HCT116 (cell line): ENCODE data around the gene CPA5. TPM values are rescaled to one million over a fixed set of nuclear protein-coding genes. Genes with fewer than 3 reads are reported as not detected.

Experiments used
- ATAC-seq: fragments of 200-7000 bp; cut with Tn5 transposase; 2 replicates; pipeline ENCODE4 v1.9.1; 2020; ENCODE audit warnings: mild to moderate bottlenecking, moderate library complexity
- BruUV-seq: library from RNA; stranded (reverse); fragments of 400-500 nt; replicated peaks from 2 replicates; lab custom pipeline; 2021; lab: Mats Ljungman, UMichigan
- CTCF ChIA-PET: fragments of 300-600 bp; sonication (Branson Sonifier 250); formaldehyde crosslinking; loops from one replicate; lab custom pipeline; 2021; ENCODE audit warnings: antibody characterized with exemption; lab: Charles Lee
- POLR2A ChIA-PET: fragments of 300-600, 350-600 bp; sonication (Branson Sonifier 250); formaldehyde crosslinking; loops from one replicate; lab custom pipeline; 2021; ENCODE audit warnings: antibody characterized with exemption; lab: Charles Lee
- RAD21 ChIA-PET, 2 experiments: fragments of 300-600 bp; sonication (Branson Sonifier 250); formaldehyde crosslinking; loops; one replicate each; lab custom pipeline; 2023; ENCODE audit warnings: low total read pairs in 2 of 2; ENCODE audit not compliant: uncharacterized antibody in 2 of 2, unreplicated experiment in 2 of 2, low non-redundant PET in 1 of 2; lab: Charles Lee
- DNase-seq: peaks from one replicate; pipeline ENCODE4 v3.0.0-alpha.2; 2010; ENCODE audit warnings: low read depth, low spot score
- H2AFZ ChIP-seq: fragments of 200-600 bp; shearing (Covaris generic), sonication (generic); 2 replicates; pipeline ENCODE4 v1.6.1; 2017; ENCODE audit warnings: low read depth, mixed run types, mixed read lengths, antibody characterized with exemption, low read length; ENCODE audit not compliant: poor library complexity, severe bottlenecking
- H3K27ac ChIP-seq: 2 replicates; pipeline ENCODE4 v1.5.1; 2012; ENCODE audit warnings: low read depth, low read length
- H3K27me3 ChIP-seq: fragments of 200-600 bp; sonication (generic); 2 replicates; pipeline ENCODE4 v1.6.1; 2016; ENCODE audit warnings: mixed run types, low read length, mixed read lengths; ENCODE audit not compliant: insufficient read depth
- H3K36me3 ChIP-seq, 2 experiments: fragments of 200-500 bp in 1 of 2; fragments of 200-600 bp in 1 of 2; sonication (Bioruptor generic) in 1 of 2; sonication (generic) in 1 of 2; 2 replicates each; pipeline versions ENCODE4 v1.5.1 to v1.6.1; 2014 to 2016; ENCODE audit warnings: low read length in 2 of 2, inconsistent platforms in 1 of 2, mixed read lengths in 1 of 2, mixed run types in 1 of 2; ENCODE audit not compliant: insufficient read depth in 2 of 2, control insufficient read depth in 1 of 2
- H3K4me1 ChIP-seq, 2 experiments: fragments of 200-600 bp in 1 of 2; sonication (generic) in 1 of 2; 2 replicates each; pipeline versions ENCODE4 v1.5.1 to v1.6.1; 2012 to 2017; ENCODE audit warnings: low read length in 2 of 2, inconsistent platforms in 1 of 2, mild to moderate bottlenecking in 1 of 2, mixed read lengths in 1 of 2, mixed run types in 1 of 2, moderate library complexity in 1 of 2; ENCODE audit not compliant: insufficient read depth in 2 of 2, control insufficient read depth in 1 of 2
- H3K4me2 ChIP-seq: fragments of 200-600 bp; sonication (generic); 2 replicates; pipeline ENCODE4 v1.6.1; 2017; ENCODE audit warnings: mixed run types, low read length, mixed read lengths
- H3K4me3 ChIP-seq, 2 experiments: fragments of 200-600 bp in 1 of 2; sonication (generic) in 1 of 2; replicated peaks in 1 of 2; 2 replicates each; pipeline ENCODE4 v1.5.1; 2011 to 2016; ENCODE audit warnings: low read length in 2 of 2, control low read depth in 1 of 2, low read depth in 1 of 2, mild to moderate bottlenecking in 1 of 2, mixed read lengths in 1 of 2, mixed run types in 1 of 2
- H3K79me2 ChIP-seq: fragments of 200-600 bp; sonication (generic); 2 replicates; pipeline ENCODE4 v1.6.1; 2017; ENCODE audit warnings: mild to moderate bottlenecking, mixed run types, low read length, moderate library complexity, mixed read lengths; ENCODE audit not compliant: insufficient read depth
- H3K9ac ChIP-seq: fragments of 200-600 bp; sonication (generic); 2 replicates; pipeline ENCODE4 v1.6.1; 2016; ENCODE audit warnings: low read length, mixed read lengths
- H3K9me2 ChIP-seq: fragments of 200-600 bp; sonication (generic), shearing (Covaris generic); 2 replicates; pipeline ENCODE4 v1.6.1; 2017; ENCODE audit warnings: mixed run types, mild to moderate bottlenecking, moderate library complexity; ENCODE audit not compliant: insufficient read depth
- H3K9me3 ChIP-seq, 2 experiments: fragments of 200-500 bp in 1 of 2; fragments of 200-600 bp in 1 of 2; sonication (Bioruptor generic) in 1 of 2; sonication (generic) in 1 of 2; 2 replicates each; pipeline ENCODE4 v1.6.1; 2014 to 2017; ENCODE audit warnings: low read length in 2 of 2, mixed read lengths in 2 of 2, inconsistent platforms in 1 of 2, low read depth in 1 of 2, mild to moderate bottlenecking in 1 of 2, mixed run types in 1 of 2, moderate library complexity in 1 of 2; ENCODE audit not compliant: control insufficient read depth in 1 of 2, insufficient read depth in 1 of 2
- H4K20me1 ChIP-seq: fragments of 200-600 bp; sonication (generic), shearing (Covaris generic); 2 replicates; pipeline ENCODE4 v1.6.1; 2017; ENCODE audit warnings: mixed run types, mild to moderate bottlenecking, moderate library complexity; ENCODE audit not compliant: insufficient read depth
- JUND ChIP-seq: IDR thresholded peaks from 2 replicates; pipeline ENCODE4 v1.6.1; 2012
- MAX ChIP-seq: IDR thresholded peaks from 2 replicates; pipeline ENCODE4 v1.6.1; 2012
- POLR2A ChIP-seq: IDR thresholded peaks from 2 replicates; pipeline ENCODE4 v1.7.0; 2011; ENCODE audit warnings: borderline replicate concordance; ENCODE audit not compliant: insufficient read depth, insufficient read length; ENCODE audit errors: extremely low read depth
- REST ChIP-seq: IDR thresholded peaks from 2 replicates; pipeline ENCODE4 v1.6.1; 2012; ENCODE audit warnings: low read depth
- SIN3A ChIP-seq: IDR thresholded peaks from 2 replicates; pipeline ENCODE4 v1.6.1; 2012; ENCODE audit warnings: low read depth
- SP1 ChIP-seq: IDR thresholded peaks from 2 replicates; pipeline ENCODE4 v1.6.1; 2012; ENCODE audit warnings: low read depth
- SRF ChIP-seq: IDR thresholded peaks from 2 replicates; pipeline ENCODE4 v1.6.1; 2012; ENCODE audit warnings: low read depth
- ZBTB33 ChIP-seq: IDR thresholded peaks from 2 replicates; pipeline ENCODE4 v1.6.1; 2011; ENCODE audit warnings: mild to moderate bottlenecking, low read length, moderate library complexity; ENCODE audit not compliant: insufficient replicate concordance; ENCODE audit errors: extremely low read depth
- ZNF274 ChIP-seq: fragments of 200-500 bp; sonication (Bioruptor generic); IDR thresholded peaks from 2 replicates; pipeline ENCODE4 v1.6.1; 2014; ENCODE audit warnings: mild to moderate bottlenecking, low read depth, low read length, inconsistent platforms
- intact Hi-C: fragments of 100-400 bp; cut with micrococcal nuclease; formaldehyde crosslinking; loops from 2 replicates; pipeline ENCODE4 v1.10.0; 2022
- total RNA-seq: library from RNA; stranded (reverse); gene quantifications from one replicate; pipeline ENCODE4 v1.2.1, GENCODE V29; 2021; ENCODE audit not compliant: unreplicated experiment

Gene CPA5
- total RNA-seq, 1 experiment from 2014 or later: not detected

- no peaks in the 10 kb centered on the region for H4K20me1 ChIP-seq
- no peaks in the 10 kb centered on the region for H3K9me3 ChIP-seq
- H3K9me2 ChIP-seq: no peaks in the 10 kb centered on the region
- H3K79me2 ChIP-seq: no peaks in the 10 kb centered on the region
- H3K36me3 ChIP-seq: no peaks in the 10 kb centered on the region; a peak in 1 of 4 replicates
- no peaks in the 10 kb centered on the region for H3K27me3 ChIP-seq
- H3K4me2 ChIP-seq: no peak overlapping the region
- DNase-seq: no peak
- ChIA-PET RAD21 (no interaction called here), CTCF (no interaction called here), POLR2A (no interaction called here)
- TF ChIP-seq POLR2A (no peak), SIN3A (no peak), JUND (no peak)
- no peak overlapping the region for H3K9ac ChIP-seq
- no peak overlapping the region for H3K27ac ChIP-seq
- BruUV-seq: no TSS peak
- no peaks in the 10 kb centered on the region; a peak in 1 of 4 replicates for H3K4me1 ChIP-seq
- H3K4me3 ChIP-seq: no peak overlapping the region
- intact Hi-C loops: no loop called here
- ATAC-seq: no peak
- no peak overlapping the region for H2AFZ ChIP-seq
These were observed 22.0 kb upstream of the CPA5 start for GRCh38 chr7:130322615-130323014.

- no TSS peak for BruUV-seq
- H3K4me3 ChIP-seq: no peak overlapping the region
- POLR2A ChIA-PET: no interaction called here
- H3K27me3 ChIP-seq: no peaks in the 10 kb centered on the region
- H3K4me2 ChIP-seq: no peak overlapping the region
- no peaks in the 10 kb centered on the region; a peak in 1 of 4 replicates for H3K36me3 ChIP-seq
- DNase-seq (no peak), ATAC-seq (no peak)
- H3K27ac ChIP-seq: no peak overlapping the region
- no peaks in the 10 kb centered on the region; a peak in 1 of 4 replicates for H3K4me1 ChIP-seq
- CTCF ChIA-PET: no interaction called here
- no peak for TF ChIP-seq MAX
- TF ChIP-seq ZBTB33: no peak
- no peak for TF ChIP-seq POLR2A
- TF ChIP-seq JUND: no peak
- no peak for TF ChIP-seq ZNF274
- no peak for TF ChIP-seq REST
- no peak for TF ChIP-seq SRF
- no peak for TF ChIP-seq SP1
- H2AFZ ChIP-seq: no peak overlapping the region
- intact Hi-C loops: no loop called here
- no peaks in the 10 kb centered on the region for H3K79me2 ChIP-seq
- H4K20me1 ChIP-seq: no peaks in the 10 kb centered on the region
- H3K9me2 ChIP-seq: no peaks in the 10 kb centered on the region
- no peak overlapping the region for H3K9ac ChIP-seq
- RAD21 ChIA-PET: no interaction called here
- H3K9me3 ChIP-seq: no peaks in the 10 kb centered on the region
These were observed 20.2 kb upstream of the CPA5 start for GRCh38 chr7:130324306-130324943.
